Adrenal gland (tissue), 12 donors: Measurements from ENCODE around the gene SETD2. TPM values are rescaled to one million over a fixed set of nuclear protein-coding genes. Genes with fewer than 3 reads are reported as not detected.

Experiments
- DNase-seq, 7 donors: peaks; one replicate each; pipeline ENCODE4 v3.0.0-alpha.2; 2019 to 2020
- H3K27ac ChIP-seq, 5 donors: fragments of 200-600 bp; sonication (generic) in 4 of 5; 1 replicate in 3 of 5; 2 replicates in 2 of 5; pipeline versions ENCODE4 v1.5.1 to v1.8.0; 2016 to 2020; ENCODE audit warnings: mild to moderate bottlenecking in 1 of 5
- H3K27me3 ChIP-seq: fragments of 200-600 bp; 2 replicates; pipeline ENCODE4 v1.8.0; 2021
- H3K36me3 ChIP-seq, 2 donors: fragments of 200-600 bp; replicated peaks in 1 of 2; 1 replicate in 1 of 2; 2 replicates in 1 of 2; pipeline versions ENCODE4 v1.5.1 to v1.8.0; 2018 to 2022
- H3K4me1 ChIP-seq, 2 donors: fragments of 200-600 bp; replicated peaks in 1 of 2; 1 replicate in 1 of 2; 2 replicates in 1 of 2; pipeline versions ENCODE4 v1.5.1 to v1.8.0; 2018 to 2021
- H3K4me3 ChIP-seq, 4 donors: fragments of 200-600 bp; sonication (generic) in 3 of 4; one replicate each; pipeline ENCODE4 v1.5.1; 2016 to 2018
- H3K9me3 ChIP-seq, 3 donors: fragments of 200-600 bp; sonication (generic) in 1 of 3; replicated peaks in 1 of 3; 1 replicate in 2 of 3; 2 replicates in 1 of 3; pipeline versions ENCODE4 v1.5.1 to v1.8.0; 2016 to 2021
- CTCF ChIP-seq, 6 experiments: fragments of 450-650 bp in 4 of 6; fragments of 200-600 bp in 2 of 6; sonication (generic) in 1 of 6; IDR thresholded peaks; 1 replicate in 5 of 6; 2 replicates in 1 of 6; pipeline versions ENCODE4 v1.5.1 to v1.8.0; 2016 to 2021; ENCODE audit warnings: antibody characterized with exemption in 6 of 6, mild to moderate bottlenecking in 2 of 6, moderate library complexity in 1 of 6
- POLR2A ChIP-seq, 2 donors: fragments of 450-650 bp; IDR thresholded peaks; one replicate each; pipeline ENCODE4 v1.6.1; 2017; ENCODE audit warnings: antibody characterized with exemption in 2 of 2, mild to moderate bottlenecking in 2 of 2, moderate library complexity in 1 of 2
- WGBS, 4 donors: extraction: QIAGEN DNeasy Blood & Tissue Kit in 2 of 4; methylation state at CpG; one replicate each; pipeline versions ENCODE4 v1.1.5 to v1.1.7; 2013 to 2017; 5-methylcytosine and 5-hydroxymethylcytosine counted together
- intact Hi-C, 2 donors: fragments of 100-400 bp; cut with DNase I; formaldehyde crosslinking; loops; one replicate each; pipeline versions ENCODE4 v1.14.1 to v1.15.0; 2022 to 2023
- polyA plus RNA-seq, 3 donors: library from polyadenylated mRNA; stranded (reverse); fragments of 200-250 nt in 2 of 3; fragments of 350-450 nt in 1 of 3; fragmentation: Illumina TruSeq in 1 of 3; extraction: RNeasy Lipid Tissue Mini Kit (QIAGEN cat#74804) in 1 of 3; gene quantifications; one replicate each; pipeline ENCODE4 v1.2.3, GENCODE V29; 2013 to 2014
- total RNA-seq, 9 donors: library from RNA; depleted of rRNA in 4 of 9; stranded (reverse); fragments of >200 nt in 4 of 9; fragments of 120-200 nt in 1 of 9; fragmentation: NEBNext Ultra II Directional in 1 of 9; extraction: Animal tissue kit (Norgen Biotek cat#: 25700) in 1 of 9; gene quantifications; one replicate each; pipeline versions ENCODE4 v1.1.0 to v1.2.4, GENCODE V29; 2013 to 2023
- donor health status: healthy with polysubstance abuse.
- donor health status: Bipolar disorder and iron deficiency.
- donor health status: DM: yes; HTN: yes; CAD: no.
- donor health status: DM: no; HTN: no; CAD: no.
- donor health status: DM: no; HTN: no; CAD: no.
- donor health status: DM: yes; HTN: yes; CAD: no.

SETD2 gene
- total and polyA plus RNA-seq, 12 donors: 12.6 to 58.9 (median 39.1) TPM

GRCh38 chr3:46987319-46987742, 176.6 kb downstream of the SETD2 start:
- H3K9me3 ChIP-seq: no peaks in the 10 kb centered on the region
- no peaks in the 10 kb centered on the region for H3K27me3 ChIP-seq
- H3K27ac ChIP-seq: no peak overlapping the region
- 81 to 91% (median 86%) methylated on average over 6 to 9 of the region's 9 CpGs for WGBS, 4 donors
- DNase-seq: no peak
- peaks cover 0 to 4% of the 10 kb centered on the region in 2 donors for H3K4me1 ChIP-seq
- TF ChIP-seq CTCF (IDR thresholded peaks at IDR 0.05) (no peak), POLR2A (IDR thresholded peaks at IDR 0.05) (no peak)
- intact Hi-C loops: no loop called here
- no peak overlapping the region for H3K4me3 ChIP-seq
- no peaks in the 10 kb centered on the region for H3K36me3 ChIP-seq

- H3K4me1 ChIP-seq: peaks cover 0 to 4% of the 10 kb centered on the region in 2 donors
- no peak overlapping the region for H3K27ac ChIP-seq
- TF ChIP-seq CTCF (IDR thresholded peaks at IDR 0.05) (no peak), POLR2A (IDR thresholded peaks at IDR 0.05) (no peak)
- intact Hi-C loops: no loop called here
- H3K4me3 ChIP-seq: no peak overlapping the region
- DNase-seq: no peak
- WGBS, 4 donors: 65 to 100% (median 84%) methylated on average over 1 to 3 of the region's 3 CpGs
- H3K9me3 ChIP-seq: no peaks in the 10 kb centered on the region
- no peaks in the 10 kb centered on the region for H3K27me3 ChIP-seq
- H3K36me3 ChIP-seq: no peaks in the 10 kb centered on the region
Observed at GRCh38 chr3:46986782-46987310, 177.1 kb downstream of the SETD2 start.

- Histone ChIP-seq H3K4me3 (no peak overlapping the region), H3K27ac (no peak overlapping the region), H3K4me1 (peaks cover 0 to 4% of the 10 kb centered on the region in 2 donors), H3K27me3 (no peaks in the 10 kb centered on the region), H3K36me3 (no peaks in the 10 kb centered on the region), H3K9me3 (no peaks in the 10 kb centered on the region)
- WGBS, 4 donors: 89 to 98% (median 97%) methylated on average over 4 of the region's 4 CpGs
- intact Hi-C loops: no loop called here
- no peak for DNase-seq
- no peak for TF ChIP-seq POLR2A (IDR thresholded peaks at IDR 0.05)
- no peak for TF ChIP-seq CTCF (IDR thresholded peaks at IDR 0.05)
Observed at GRCh38 chr3:46986055-46986730, 177.7 kb downstream of the SETD2 start.

GRCh38 chr3:46985588-46985987, 178.3 kb downstream of the SETD2 start:
- intact Hi-C loops: no loop called here
- no peak overlapping the region for H3K27ac ChIP-seq
- no peak overlapping the region for H3K4me3 ChIP-seq
- H3K9me3 ChIP-seq: no peaks in the 10 kb centered on the region
- no peaks in the 10 kb centered on the region for H3K27me3 ChIP-seq
- no peak for TF ChIP-seq POLR2A (IDR thresholded peaks at IDR 0.05)
- no peak for TF ChIP-seq CTCF (IDR thresholded peaks at IDR 0.05)
- 85 to 93% (median 92%) methylated on average over 3 to 5 of the region's 5 CpGs for WGBS, 4 donors
- H3K4me1 ChIP-seq: peaks cover 0 to 8% of the 10 kb centered on the region in 2 donors
- H3K36me3 ChIP-seq: no peaks in the 10 kb centered on the region
- no peak for DNase-seq
